Measurements from ENCODE around the gene GLS2. TPM values are rescaled to one million over a fixed set of nuclear protein-coding genes. Genes with fewer than 3 reads are reported as not detected.

The GLS2 gene
- total RNA-seq, 1 experiment from 2014 or later: 14.7 TPM

GRCh38 chr12:56490360-56490759 lies 2.4 kb upstream of the GLS2 start:
- no peaks in the 10 kb centered on the region for H3K4me1 ChIP-seq
- Mint-ChIP-seq H3K27me3 (ENCODE audit: insufficient read depth, unreplicated experiment) (peaks cover 4% of the 10 kb centered on the region), H3K36me3 (ENCODE audit: insufficient read depth, unreplicated experiment) (peaks cover 12% of the 10 kb centered on the region), H3K4me1 (ENCODE audit: low read depth, unreplicated experiment) (no peaks in the 10 kb centered on the region), H3K9me3 (ENCODE audit: unreplicated experiment) (no peaks in the 10 kb centered on the region), H3K4me3 (ENCODE audit: unreplicated experiment) (no peak overlapping the region), H3K27ac (ENCODE audit: unreplicated experiment) (no peak overlapping the region)
- CTCF ChIA-PET: no interaction called here
- POLR2A ChIA-PET: no interaction called here
- H3K4me3 ChIP-seq (ENCODE audit: low read depth, low read length): no peak overlapping the region
- TF ChIP-seq CTCF (IDR thresholded peaks at IDR 0.05; ENCODE audit: insufficient read depth in 1 of 2, low read depth in 1 of 2, low read length in 1 of 2, severe bottlenecking in 1 of 2, unreplicated experiment in 1 of 2): no peak
- no peaks in the 10 kb centered on the region for H3K27me3 ChIP-seq (replicated peaks; ENCODE audit: control insufficient read depth, insufficient read depth, low read length)
- H3K9me3 ChIP-seq: no peaks in the 10 kb centered on the region
- no peak for DNase-seq
- intact Hi-C loops (cut with micrococcal nuclease; ENCODE audit: unreplicated experiment): no loop called here
- H3K36me3 ChIP-seq (ENCODE audit: control insufficient read depth, insufficient read depth, low read length): no peaks in the 10 kb centered on the region
- no TSS peak for BruUV-seq (replicated peaks)

- intact Hi-C loops (cut with micrococcal nuclease; ENCODE audit: unreplicated experiment): no loop called here
- peaks cover 4% of the 10 kb centered on the region for H3K27me3 Mint-ChIP-seq (ENCODE audit: insufficient read depth, unreplicated experiment)
- Histone ChIP-seq H3K4me3 (ENCODE audit: low read depth, low read length) (peak overlapping the region; percentile 72), H3K9me3 (no peaks in the 10 kb centered on the region), H3K36me3 (ENCODE audit: control insufficient read depth, insufficient read depth, low read length) (no peaks in the 10 kb centered on the region), H3K4me1 (no peaks in the 10 kb centered on the region), H3K27me3 (replicated peaks; ENCODE audit: control insufficient read depth, insufficient read depth, low read length) (no peaks in the 10 kb centered on the region)
- no peak for TF ChIP-seq CTCF (IDR thresholded peaks at IDR 0.05; ENCODE audit: insufficient read depth in 1 of 2, low read depth in 1 of 2, low read length in 1 of 2, severe bottlenecking in 1 of 2, unreplicated experiment in 1 of 2)
- H3K9me3 Mint-ChIP-seq (ENCODE audit: unreplicated experiment): no peaks in the 10 kb centered on the region
- ChIA-PET POLR2A (interaction anchor here (0.6 to 1.3 kb wide), 4 partner anchors 16 to 238 kb away, joined by 3 to 4 read pairs (median 4); partner anchors contain the start of genes NACA, PTGES3 and STAT2), CTCF (interaction anchor here (0.5 to 1.1 kb wide), 3 partner anchors 64 to 279 kb away, joined by 3 to 5 read pairs (median 3); no protein-coding TSS in a partner anchor)
- peak overlapping the region; percentile 82 for H3K4me3 Mint-ChIP-seq (ENCODE audit: unreplicated experiment)
- H3K36me3 Mint-ChIP-seq (ENCODE audit: insufficient read depth, unreplicated experiment): peaks cover 12% of the 10 kb centered on the region
- peak overlapping the region; percentile 83 for H3K27ac Mint-ChIP-seq (ENCODE audit: unreplicated experiment)
- DNase-seq: peak; percentile 55 to 67
- BruUV-seq (replicated peaks): no TSS peak
- no peaks in the 10 kb centered on the region for H3K4me1 Mint-ChIP-seq (ENCODE audit: low read depth, unreplicated experiment)
These were observed 417 bp downstream of the GLS2 start for GRCh38 chr12:56487448-56488040.

GRCh38 chr12:56486694-56487093 lies 1.3 kb downstream of the GLS2 start:
- POLR2A ChIA-PET: no interaction called here
- H3K9me3 Mint-ChIP-seq (ENCODE audit: unreplicated experiment): no peaks in the 10 kb centered on the region
- no peak overlapping the region for H3K27ac Mint-ChIP-seq (ENCODE audit: unreplicated experiment)
- no TSS peak for BruUV-seq (replicated peaks)
- H3K36me3 Mint-ChIP-seq (ENCODE audit: insufficient read depth, unreplicated experiment): peaks cover 12% of the 10 kb centered on the region
- Histone ChIP-seq H3K9me3 (no peaks in the 10 kb centered on the region), H3K27me3 (replicated peaks; ENCODE audit: control insufficient read depth, insufficient read depth, low read length) (no peaks in the 10 kb centered on the region), H3K36me3 (ENCODE audit: control insufficient read depth, insufficient read depth, low read length) (no peaks in the 10 kb centered on the region), H3K4me3 (ENCODE audit: low read depth, low read length) (peak overlapping the region; percentile 72), H3K4me1 (no peaks in the 10 kb centered on the region)
- peak overlapping the region; percentile 82 for H3K4me3 Mint-ChIP-seq (ENCODE audit: unreplicated experiment)
- CTCF ChIA-PET: no interaction called here
- peak in 1 of 2 experiments; percentile 14 for DNase-seq
- no peaks in the 10 kb centered on the region for H3K4me1 Mint-ChIP-seq (ENCODE audit: low read depth, unreplicated experiment)
- intact Hi-C loops (cut with micrococcal nuclease; ENCODE audit: unreplicated experiment): no loop called here
- TF ChIP-seq CTCF (IDR thresholded peaks at IDR 0.05; ENCODE audit: insufficient read depth in 1 of 2, low read depth in 1 of 2, low read length in 1 of 2, severe bottlenecking in 1 of 2, unreplicated experiment in 1 of 2): no peak
- peaks cover 4% of the 10 kb centered on the region for H3K27me3 Mint-ChIP-seq (ENCODE audit: insufficient read depth, unreplicated experiment)
